ENCODE data around the gene CADM3. TPM values are rescaled to one million over a fixed set of nuclear protein-coding genes. Genes with fewer than 3 reads are reported as not detected.

The CADM3 gene
- total and polyA plus RNA-seq, 9 of the 15 experiments (the other 6 are each of a cell fraction or from before 2014, with no cell fraction given), result 0.04 TPM; not detected in 8

DNA sequence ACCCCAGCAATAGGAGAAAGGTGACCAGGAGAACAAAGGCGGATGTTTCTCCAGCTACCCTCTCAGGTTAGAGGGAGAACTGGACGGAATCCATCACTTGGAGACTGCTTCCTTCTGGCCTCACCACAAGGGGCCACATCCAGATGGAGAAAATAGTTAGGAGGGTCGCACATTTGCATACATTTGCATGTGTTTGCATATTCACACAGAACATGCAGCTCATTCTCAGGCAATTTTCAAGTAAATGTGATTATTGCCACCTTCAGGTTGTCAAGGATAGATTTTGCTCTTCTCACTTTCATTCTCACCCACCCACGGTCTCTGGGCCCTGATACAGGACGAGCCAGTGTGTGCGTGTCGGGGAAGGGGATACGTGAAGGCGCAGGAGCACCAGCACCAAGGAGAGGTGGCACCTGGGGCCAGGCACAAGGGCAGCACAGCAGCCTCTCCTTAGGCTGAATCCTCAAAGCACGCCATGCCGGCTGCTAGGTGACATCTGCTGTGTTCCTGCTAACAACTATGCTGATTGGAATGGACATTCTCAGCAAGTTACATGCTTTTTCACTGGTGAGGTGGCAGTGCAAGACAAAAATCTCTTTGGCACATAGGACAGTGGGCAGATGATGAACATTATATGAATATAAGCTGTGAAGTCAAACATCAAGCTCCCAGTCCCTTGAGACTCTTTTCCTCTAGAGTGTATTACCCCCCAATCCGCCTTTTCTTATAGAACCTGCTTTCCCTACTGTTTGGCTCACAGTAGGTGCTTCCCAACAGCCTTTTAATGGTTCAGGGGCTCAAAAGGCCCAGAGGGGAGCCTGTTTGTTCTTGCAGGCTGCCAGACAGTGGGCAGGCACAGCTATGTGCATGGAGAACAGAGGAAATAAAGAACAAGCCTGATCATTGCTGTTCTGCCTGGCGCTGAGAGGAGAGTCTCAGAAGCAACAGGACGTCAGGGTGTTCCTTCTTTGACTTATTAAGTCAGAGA, 47.5 kb downstream of the CADM3 start (continued):
- TF ChIP-seq KAT8 (IDR thresholded peaks at IDR 0.05; ENCODE audit: low read depth) (no peak), ZC3H4 (CRISPR knock-in tag; IDR thresholded peaks at IDR 0.05; ENCODE audit: borderline replicate concordance) (no peak), TFAM (CRISPR knock-in tag; conservative IDR thresholded peaks at IDR 0.05) (no peak), MYNN (IDR thresholded peaks at IDR 0.05) (no peak), MYNN (CRISPR knock-in tag; IDR thresholded peaks at IDR 0.05) (no peak), NCOA1 (IDR thresholded peaks at IDR 0.05; ENCODE audit: low read depth) (no peak)

DNA sequence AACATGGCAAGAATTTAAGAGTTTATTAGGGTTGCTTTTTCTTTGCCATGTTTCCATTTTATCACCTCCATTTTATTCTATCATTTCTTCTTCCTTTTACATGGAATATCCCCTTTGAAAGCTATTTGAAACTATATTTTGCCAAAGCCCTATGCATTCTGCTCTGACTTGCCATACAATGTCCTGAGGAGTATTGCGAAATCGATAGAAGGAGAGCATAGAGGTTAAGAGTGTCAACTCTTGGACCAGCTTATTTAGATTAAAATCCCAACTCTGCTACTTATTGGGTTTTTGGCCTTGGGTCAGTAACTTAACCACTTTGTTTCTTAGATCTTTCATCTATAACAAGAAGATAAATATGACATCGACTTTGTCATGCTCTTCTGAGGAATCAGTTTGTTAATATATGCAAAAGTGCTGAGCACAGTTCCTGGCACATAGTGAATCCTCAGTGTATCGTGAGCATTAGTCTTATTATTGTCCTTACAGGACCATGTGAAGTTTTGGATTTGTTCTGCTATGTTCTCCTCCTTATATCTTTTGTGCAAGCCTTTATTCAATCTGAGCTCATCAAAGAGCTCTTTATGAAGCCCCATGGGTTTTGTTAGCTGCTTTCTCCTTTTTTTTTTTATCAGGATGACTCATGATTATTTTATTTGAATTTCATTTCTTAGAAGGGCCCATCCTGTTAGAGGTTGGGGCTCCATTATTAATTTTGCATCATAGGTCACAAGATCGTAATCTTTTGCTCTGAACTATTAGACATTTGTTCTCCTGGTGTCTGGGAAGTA, 50.9 kb downstream of the CADM3 start:
- ChIA-PET CTCF (ENCODE audit: low intra/inter-chr PET ratio) (no interaction called here), POLR2A (interaction anchor here (0.9 kb wide), 1 partner anchor 44 kb away, joined by 3 read pairs; no protein-coding TSS in a partner anchor)
- in situ Hi-C loops (cut with MboI) (no loop called here), intact Hi-C loops (cut with micrococcal nuclease) (no loop called here)
- FAIRE-seq (no peak), ATAC-seq (no peak), DNase-seq (ENCODE audit: extremely low read depth in 1 of 4, low spot score in 3 of 4) (no peak)
- H3K4me1 ChIP-seq (replicated peaks in 1 of 2; ENCODE audit: control insufficient read depth in 2 of 2, insufficient read depth in 2 of 2, low read length in 2 of 2), result no peaks in the 10 kb centered on the region
- TF ChIP-seq, protein P1, sequence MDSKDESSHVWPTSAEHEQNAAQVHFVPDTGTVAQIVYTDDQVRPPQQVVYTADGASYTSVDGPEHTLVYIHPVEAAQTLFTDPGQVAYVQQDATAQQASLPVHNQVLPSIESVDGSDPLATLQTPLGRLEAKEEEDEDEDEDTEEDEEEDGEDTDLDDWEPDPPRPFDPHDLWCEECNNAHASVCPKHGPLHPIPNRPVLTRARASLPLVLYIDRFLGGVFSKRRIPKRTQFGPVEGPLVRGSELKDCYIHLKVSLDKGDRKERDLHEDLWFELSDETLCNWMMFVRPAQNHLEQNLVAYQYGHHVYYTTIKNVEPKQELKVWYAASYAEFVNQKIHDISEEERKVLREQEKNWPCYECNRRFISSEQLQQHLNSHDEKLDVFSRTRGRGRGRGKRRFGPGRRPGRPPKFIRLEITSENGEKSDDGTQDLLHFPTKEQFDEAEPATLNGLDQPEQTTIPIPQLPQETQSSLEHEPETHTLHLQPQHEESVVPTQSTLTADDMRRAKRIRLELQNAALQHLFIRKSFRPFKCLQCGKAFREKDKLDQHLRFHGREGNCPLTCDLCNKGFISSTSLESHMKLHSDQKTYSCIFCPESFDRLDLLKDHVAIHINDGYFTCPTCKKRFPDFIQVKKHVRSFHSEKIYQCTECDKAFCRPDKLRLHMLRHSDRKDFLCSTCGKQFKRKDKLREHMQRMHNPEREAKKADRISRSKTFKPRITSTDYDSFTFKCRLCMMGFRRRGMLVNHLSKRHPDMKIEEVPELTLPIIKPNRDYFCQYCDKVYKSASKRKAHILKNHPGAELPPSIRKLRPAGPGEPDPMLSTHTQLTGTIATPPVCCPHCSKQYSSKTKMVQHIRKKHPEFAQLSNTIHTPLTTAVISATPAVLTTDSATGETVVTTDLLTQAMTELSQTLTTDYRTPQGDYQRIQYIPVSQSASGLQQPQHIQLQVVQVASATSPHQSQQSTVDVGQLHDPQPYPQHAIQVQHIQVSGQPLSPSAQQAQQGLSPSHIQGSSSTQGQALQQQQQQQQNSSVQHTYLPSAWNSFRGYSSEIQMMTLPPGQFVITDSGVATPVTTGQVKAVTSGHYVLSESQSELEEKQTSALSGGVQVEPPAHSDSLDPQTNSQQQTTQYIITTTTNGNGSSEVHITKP (IDR thresholded peaks at IDR 0.05; ENCODE audit: partially characterized antibody), result no peak
- TF ChIP-seq CEBPB (tag; IDR thresholded peaks at IDR 0.05), result peak; percentile 85
- TF ChIP-seq CEBPG (CRISPR knock-in tag; IDR thresholded peaks at IDR 0.05), result no peak
- peak in 1 of 2 experiments; percentile 84; a peak in 3 of 4 replicates for TF ChIP-seq CEBPG (tag; conservative IDR thresholded peaks at IDR 0.05 in 1 of 2, IDR thresholded peaks at IDR 0.05 in 1 of 2)
- no peaks in the 10 kb centered on the region for H4K20me1 ChIP-seq (replicated peaks; ENCODE audit: control insufficient read depth, insufficient read depth, low read length)
- H3K79me2 ChIP-seq (ENCODE audit: control insufficient read depth, insufficient read depth, low read length), result no peaks in the 10 kb centered on the region
- no peak overlapping the region for H3K4me2 ChIP-seq (ENCODE audit: insufficient read depth, low read length)
- peaks cover 0 to 8% of the 10 kb centered on the region in 2 experiments; a peak in 2 of 5 replicates for H3K27me3 ChIP-seq (ENCODE audit: control insufficient read depth in 2 of 2, insufficient read depth in 2 of 2, low read length in 2 of 2)
- no TSS peak for BruUV-seq (replicated peaks)
- no peaks in the 10 kb centered on the region for H3K9me1 ChIP-seq (ENCODE audit: control insufficient read depth, insufficient read depth, low read length)
- no peaks in the 10 kb centered on the region for H3K36me3 ChIP-seq (ENCODE audit: control insufficient read depth, insufficient read depth, low read length)
- no peak overlapping the region for H2AFZ ChIP-seq (ENCODE audit: low read depth, low read length)
- H3K4me3 ChIP-seq, result no peak overlapping the region
- no peak overlapping the region for H3K27ac ChIP-seq (ENCODE audit: extremely low read depth, low read depth, low read length)
- no peak overlapping the region for H3K9ac ChIP-seq (ENCODE audit: insufficient read depth in 1 of 2, low read depth in 2 of 2, low read length in 2 of 2)
- 2% methylated on average over 5 of the region's 5 CpGs for WGBS (ENCODE audit: insufficient coverage, low coverage, missing lambda C conversion rate)
- H3K9me3 ChIP-seq (replicated peaks; ENCODE audit: control insufficient read depth, insufficient read depth, low read depth, low read length), result no peaks in the 10 kb centered on the region
